ENCODE measurements around the gene JARID2. TPM values are rescaled to one million over a fixed set of nuclear protein-coding genes. Genes with fewer than 3 reads are reported as not detected.

JARID2 gene
- total and polyA plus RNA-seq, 9 of the 15 experiments (the other 6 are each of a cell fraction or from before 2014, with no cell fraction given), result 5.0 to 29.0 (median 15.6) TPM

- TF ChIP-seq PRDM10 (IDR thresholded peaks at IDR 0.05; ENCODE audit: partially characterized antibody), result no peak
- TF ChIP-seq DACH1 (IDR thresholded peaks at IDR 0.05; ENCODE audit: partially characterized antibody), result no peak
- TF ChIP-seq, protein P1, sequence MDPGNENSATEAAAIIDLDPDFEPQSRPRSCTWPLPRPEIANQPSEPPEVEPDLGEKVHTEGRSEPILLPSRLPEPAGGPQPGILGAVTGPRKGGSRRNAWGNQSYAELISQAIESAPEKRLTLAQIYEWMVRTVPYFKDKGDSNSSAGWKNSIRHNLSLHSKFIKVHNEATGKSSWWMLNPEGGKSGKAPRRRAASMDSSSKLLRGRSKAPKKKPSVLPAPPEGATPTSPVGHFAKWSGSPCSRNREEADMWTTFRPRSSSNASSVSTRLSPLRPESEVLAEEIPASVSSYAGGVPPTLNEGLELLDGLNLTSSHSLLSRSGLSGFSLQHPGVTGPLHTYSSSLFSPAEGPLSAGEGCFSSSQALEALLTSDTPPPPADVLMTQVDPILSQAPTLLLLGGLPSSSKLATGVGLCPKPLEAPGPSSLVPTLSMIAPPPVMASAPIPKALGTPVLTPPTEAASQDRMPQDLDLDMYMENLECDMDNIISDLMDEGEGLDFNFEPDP (CRISPR knock-in tag; IDR thresholded peaks at IDR 0.05), result no peak
- peak; percentile 70; the same call in 1 of the 2 replicates for TF ChIP-seq NFXL1 (CRISPR knock-in tag; IDR thresholded peaks at IDR 0.05)
- TF ChIP-seq ZNF224 (CRISPR knock-in tag; IDR thresholded peaks at IDR 0.05), result no peak
- TF ChIP-seq RFX7 (CRISPR knock-in tag; IDR thresholded peaks at IDR 0.05), result no peak
- TF ChIP-seq ZZZ3 (IDR thresholded peaks at IDR 0.05), result no peak
- 0 out of 2 replicates have a peak, but pooled peaks have one; percentile 25 for TF ChIP-seq THAP7 (CRISPR knock-in tag; IDR thresholded peaks at IDR 0.05)
- no peak for TF ChIP-seq MCM2 (IDR thresholded peaks at IDR 0.05; ENCODE audit: low read depth)
- TF ChIP-seq TBP (optimal IDR thresholded peaks at IDR 0.05; ENCODE audit: low read depth, low read length), result no peak
- TF ChIP-seq KHSRP (IDR thresholded peaks at IDR 0.05), result no peak
- TF ChIP-seq RAD51 (IDR thresholded peaks at IDR 0.05; ENCODE audit: borderline replicate concordance, low read depth), result no peak
- TF ChIP-seq, protein P2, sequence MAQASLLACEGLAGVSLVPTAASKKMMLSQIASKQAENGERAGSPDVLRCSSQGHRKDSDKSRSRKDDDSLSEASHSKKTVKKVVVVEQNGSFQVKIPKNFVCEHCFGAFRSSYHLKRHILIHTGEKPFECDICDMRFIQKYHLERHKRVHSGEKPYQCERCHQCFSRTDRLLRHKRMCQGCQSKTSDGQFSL (CRISPR knock-in tag; IDR thresholded peaks at IDR 0.05), result no peak
- TF ChIP-seq, protein P2 (tag; IDR thresholded peaks at IDR 0.05), result peak in 1 of 2 experiments; percentile 82; a peak in 1 of 4 replicates
- TF ChIP-seq PML (IDR thresholded peaks at IDR 0.05; ENCODE audit: low read length), result no peak
- TF ChIP-seq STAT5A (IDR thresholded peaks at IDR 0.05; ENCODE audit: borderline replicate concordance, low read length), result peak; percentile 76
- no peak for TF ChIP-seq PCBP2 (IDR thresholded peaks at IDR 0.05; ENCODE audit: low read depth, low read length, poor library complexity, severe bottlenecking)
- TF ChIP-seq ARHGAP35 (IDR thresholded peaks at IDR 0.05; ENCODE audit: partially characterized antibody), result no peak
- no peak for TF ChIP-seq BMI1 (IDR thresholded peaks at IDR 0.05; ENCODE audit: low read length)
- 0 out of 2 replicates have a peak, but pooled peaks have one; percentile 41 for TF ChIP-seq ZNF551 (CRISPR knock-in tag; IDR thresholded peaks at IDR 0.05)
- no peak for TF ChIP-seq CAMTA2 (CRISPR knock-in tag; conservative IDR thresholded peaks at IDR 0.05)
- no peak for TF ChIP-seq CREM (IDR thresholded peaks at IDR 0.05; ENCODE audit: low read depth)
- no peak for TF ChIP-seq SAFB (IDR thresholded peaks at IDR 0.05; ENCODE audit: borderline replicate concordance, low read depth, low read length)
- TF ChIP-seq NELFE (IDR thresholded peaks at IDR 0.05; ENCODE audit: insufficient read depth, insufficient read length), result no peak
- no peak for TF ChIP-seq EZH2 (IDR thresholded peaks at IDR 0.05; ENCODE audit: borderline replicate concordance, low read depth, low read length)
These were observed 315.8 kb downstream of the JARID2 start (continued) for GRCh38 chr6:15561447-15562199.

All from K562 (cell line).